HEK293T (cell line): ENCODE data around the gene BLOC1S5.

ENCODE experiments used
- BHLHE40 ChIP-seq: fragments of 450-650 bp; IDR thresholded peaks from 2 replicates; pipeline ENCODE4 v1.6.1; 2016; ENCODE audit warnings: mild to moderate bottlenecking, moderate library complexity, borderline replicate concordance
- CTBP1 ChIP-seq: fragments of 450-650 bp; IDR thresholded peaks from 2 replicates; pipeline ENCODE4 v1.6.1; 2016; ENCODE audit warnings: borderline replicate concordance
- ELF4 ChIP-seq: fragments of 450-650 bp; IDR thresholded peaks from 2 replicates; pipeline ENCODE4 v1.6.1; 2017; ENCODE audit warnings: antibody characterized with exemption
- FOXK2 ChIP-seq: fragments of 450-650 bp; IDR thresholded peaks from 2 replicates; pipeline ENCODE4 v1.6.1; 2016; ENCODE audit warnings: mild to moderate bottlenecking
- FOXM1 ChIP-seq: fragments of 450-650 bp; IDR thresholded peaks from 2 replicates; pipeline ENCODE4 v1.6.1; 2017; ENCODE audit warnings: mild to moderate bottlenecking, borderline replicate concordance
- PKNOX1 ChIP-seq: fragments of 450-650 bp; IDR thresholded peaks from 2 replicates; pipeline ENCODE4 v1.6.1; 2016
- SP1 ChIP-seq: fragments of 450-650 bp; IDR thresholded peaks from 2 replicates; pipeline ENCODE4 v1.6.1; 2017
- SUZ12 ChIP-seq: fragments of 450-650 bp; IDR thresholded peaks from 2 replicates; pipeline ENCODE4 v1.6.1; 2016; ENCODE audit warnings: mild to moderate bottlenecking
- TARDBP ChIP-seq: fragments of 450-650 bp; IDR thresholded peaks from 2 replicates; pipeline ENCODE4 v1.6.1; 2016

GRCh38 chr6:7993399-7993798 is 70.8 kb downstream of the BLOC1S5 start:
- no peak for TF ChIP-seq FOXM1
- no peak for TF ChIP-seq SUZ12
- no peak for TF ChIP-seq FOXK2
- TF ChIP-seq TARDBP, result no peak
- TF ChIP-seq CTBP1, result no peak
- TF ChIP-seq BHLHE40, result no peak
- TF ChIP-seq SP1, result no peak
- TF ChIP-seq ELF4, result no peak
- no peak for TF ChIP-seq PKNOX1
